GM13977 (cell line): ENCODE measurements around the gene LRRC74B.
A peak's percentile ranks its signal among the peaks of the same experiment; 100 is the strongest.

Experiments used
- DNase-seq: peaks from one replicate; pipeline ENCODE4 v3.0.0; 2012; ENCODE audit warnings: low spot score
- CTCF ChIP-seq: IDR thresholded peaks from 2 replicates; pipeline ENCODE4 v1.5.1; 2012; ENCODE audit warnings: mild to moderate bottlenecking, control low read depth; ENCODE audit not compliant: insufficient read depth; ENCODE audit errors: extremely low read depth, missing control alignments
- in situ Hi-C: fragments of 300-500 bp; cut with MboI; formaldehyde crosslinking; loops from one replicate; pipeline ENCODE4 v1.12.0; 2022; ENCODE audit warnings: low sequenced_read_pairs, low pct_unique_long_range_greater_than_20kb, mixed read lengths, inconsistent platforms; ENCODE audit not compliant: unreplicated experiment

Gene LRRC74B

GRCh38 chr22:21045585-21046294, at the start of gene LRRC74B:
Gene LRRC74B, plus strand, starts transcription at chr22:21045946. Its CDS starts 41 bp downstream, at chr22:21045987.
- in situ Hi-C loops = no loop called here
- TF ChIP-seq CTCF = no peak
- DNase-seq = peak; percentile 95

GRCh38 chr22:20996031-20996410, 49.7 kb upstream of the LRRC74B start:
- in situ Hi-C loops = no loop called here
- DNase-seq = no peak
- no peak for TF ChIP-seq CTCF

GRCh38 chr22:20996598-20997535, 48.9 kb upstream of the LRRC74B start:
- DNase-seq = no peak
- no peak for TF ChIP-seq CTCF
- in situ Hi-C loops = no loop called here

- no peak for TF ChIP-seq CTCF
- in situ Hi-C loops = no loop called here
- no peak for DNase-seq
Measured at GRCh38 chr22:20997536-20998257, 48.0 kb upstream of the LRRC74B start.

GRCh38 chr22:20998411-20999336, 47.1 kb upstream of the LRRC74B start:
- TF ChIP-seq CTCF = no peak
- in situ Hi-C loops = no loop called here
- no peak for DNase-seq
